ENCODE results near the gene GATB.

The GATB gene

GRCh38 chr4:151685303-151685702, 75.5 kb downstream of the GATB start:
- Mint-ChIP-seq H3K36me3 (peaks cover 8% of the 10 kb centered on the region), H3K4me3 (no peak overlapping the region), H3K4me1 (no peaks in the 10 kb centered on the region), H3K9me3 (no peaks in the 10 kb centered on the region), H3K27ac (no peak overlapping the region)
- DNase-seq (ENCODE audit: low spot score in 2 of 2) (no peak), ATAC-seq (no peak)

- DNase-seq (ENCODE audit: low spot score in 2 of 2) = no peak
- Mint-ChIP-seq H3K9me3 (no peaks in the 10 kb centered on the region), H3K36me3 (no peaks in the 10 kb centered on the region), H3K27ac (no peak overlapping the region), H3K4me1 (no peaks in the 10 kb centered on the region), H3K4me3 (no peak overlapping the region)
- no peak for ATAC-seq
Observed at GRCh38 chr4:151681085-151681484, 79.7 kb downstream of the GATB start.

GRCh38 chr4:151679231-151679630, 81.6 kb downstream of the GATB start:
- no peaks in the 10 kb centered on the region for H3K36me3 Mint-ChIP-seq

GRCh38 chr4:151678048-151678872, 82.5 kb downstream of the GATB start:
- ATAC-seq = no peak
- no peaks in the 10 kb centered on the region for H3K36me3 Mint-ChIP-seq
- H3K4me3 Mint-ChIP-seq = no peak overlapping the region
- no peak for DNase-seq (ENCODE audit: low spot score in 2 of 2)
- no peaks in the 10 kb centered on the region for H3K9me3 Mint-ChIP-seq
- H3K27ac Mint-ChIP-seq = no peak overlapping the region
- no peaks in the 10 kb centered on the region for H3K4me1 Mint-ChIP-seq

More at GRCh38 chr4:151679231-151679630, 81.6 kb downstream of the GATB start:
- H3K4me1 Mint-ChIP-seq = no peaks in the 10 kb centered on the region
- H3K4me3 Mint-ChIP-seq = no peak overlapping the region
- ATAC-seq (no peak), DNase-seq (ENCODE audit: low spot score in 2 of 2) (no peak)
- no peaks in the 10 kb centered on the region for H3K9me3 Mint-ChIP-seq
- no peak overlapping the region for H3K27ac Mint-ChIP-seq

GRCh38 chr4:151677193-151677592, 83.6 kb downstream of the GATB start:
- no peak for DNase-seq (ENCODE audit: low spot score in 2 of 2)
- ATAC-seq = no peak

GRCh38 chr4:151676301-151676700, 84.5 kb downstream of the GATB start:
- no peaks in the 10 kb centered on the region for H3K4me1 Mint-ChIP-seq
- DNase-seq (ENCODE audit: low spot score in 2 of 2) (no peak), ATAC-seq (no peak)
- no peaks in the 10 kb centered on the region for H3K9me3 Mint-ChIP-seq
- H3K27ac Mint-ChIP-seq = no peak overlapping the region
- H3K36me3 Mint-ChIP-seq = no peaks in the 10 kb centered on the region
- no peak overlapping the region for H3K4me3 Mint-ChIP-seq

More at GRCh38 chr4:151677193-151677592, 83.6 kb downstream of the GATB start:
- H3K4me1 Mint-ChIP-seq = no peaks in the 10 kb centered on the region
- H3K9me3 Mint-ChIP-seq = no peaks in the 10 kb centered on the region
- no peak overlapping the region for H3K27ac Mint-ChIP-seq
- H3K36me3 Mint-ChIP-seq = no peaks in the 10 kb centered on the region
- H3K4me3 Mint-ChIP-seq = no peak overlapping the region

- H3K4me1 Mint-ChIP-seq = no peaks in the 10 kb centered on the region
- H3K9me3 Mint-ChIP-seq = no peaks in the 10 kb centered on the region
- no peak overlapping the region for H3K4me3 Mint-ChIP-seq
- ATAC-seq (peak; percentile 14), DNase-seq (ENCODE audit: low spot score in 2 of 2) (no peak)
- H3K27ac Mint-ChIP-seq = no peak overlapping the region
- no peaks in the 10 kb centered on the region for H3K36me3 Mint-ChIP-seq
Observed at GRCh38 chr4:151675411-151675971, 85.3 kb downstream of the GATB start.

GRCh38 chr4:151674804-151675391, 85.9 kb downstream of the GATB start:
- Mint-ChIP-seq H3K4me1 (no peaks in the 10 kb centered on the region), H3K4me3 (no peak overlapping the region), H3K27ac (no peak overlapping the region), H3K36me3 (no peaks in the 10 kb centered on the region), H3K9me3 (no peaks in the 10 kb centered on the region)
- DNase-seq (ENCODE audit: low spot score in 2 of 2) (no peak), ATAC-seq (peak; percentile 29)

GRCh38 chr4:151673908-151674520, 86.8 kb downstream of the GATB start:
- no peak overlapping the region for H3K4me3 Mint-ChIP-seq
- no peak for DNase-seq (ENCODE audit: low spot score in 2 of 2)
- H3K36me3 Mint-ChIP-seq = no peaks in the 10 kb centered on the region
- no peaks in the 10 kb centered on the region for H3K4me1 Mint-ChIP-seq
- no peaks in the 10 kb centered on the region for H3K9me3 Mint-ChIP-seq
- no peak overlapping the region for H3K27ac Mint-ChIP-seq
- no peak for ATAC-seq

- H3K27ac Mint-ChIP-seq = no peak overlapping the region
- no peaks in the 10 kb centered on the region for H3K9me3 Mint-ChIP-seq
Observed at GRCh38 chr4:151672996-151673395, 87.8 kb downstream of the GATB start.

GRCh38 chr4:151671541-151672059, 89.2 kb downstream of the GATB start:
- no peaks in the 10 kb centered on the region for H3K4me1 Mint-ChIP-seq
- ATAC-seq = no peak
- no peak overlapping the region for H3K27ac Mint-ChIP-seq
- no peaks in the 10 kb centered on the region for H3K36me3 Mint-ChIP-seq
- H3K9me3 Mint-ChIP-seq = no peaks in the 10 kb centered on the region
- H3K4me3 Mint-ChIP-seq = no peak overlapping the region
- no peak for DNase-seq (ENCODE audit: low spot score in 2 of 2)

More at GRCh38 chr4:151672996-151673395, 87.8 kb downstream of the GATB start:
- no peak for DNase-seq (ENCODE audit: low spot score in 2 of 2)
- Mint-ChIP-seq H3K36me3 (no peaks in the 10 kb centered on the region), H3K4me3 (no peak overlapping the region), H3K4me1 (no peaks in the 10 kb centered on the region)
- ATAC-seq = no peak

- ATAC-seq (no peak), DNase-seq (ENCODE audit: low spot score in 2 of 2) (no peak)
- Mint-ChIP-seq H3K9me3 (no peaks in the 10 kb centered on the region), H3K36me3 (no peaks in the 10 kb centered on the region), H3K4me3 (no peak overlapping the region), H3K27ac (no peak overlapping the region), H3K4me1 (no peaks in the 10 kb centered on the region)
Observed at GRCh38 chr4:151670843-151671242, 90.0 kb downstream of the GATB start.

GRCh38 chr4:151669990-151670389, 90.8 kb downstream of the GATB start:
- no peaks in the 10 kb centered on the region for H3K36me3 Mint-ChIP-seq
- H3K4me1 Mint-ChIP-seq = no peaks in the 10 kb centered on the region
- DNase-seq (ENCODE audit: low spot score in 2 of 2) (no peak), ATAC-seq (no peak)
- H3K4me3 Mint-ChIP-seq = no peak overlapping the region
- no peaks in the 10 kb centered on the region for H3K9me3 Mint-ChIP-seq
- peak overlapping the region; percentile 58 for H3K27ac Mint-ChIP-seq

- no peaks in the 10 kb centered on the region for H3K9me3 Mint-ChIP-seq
- no peaks in the 10 kb centered on the region for H3K4me1 Mint-ChIP-seq
- no peak overlapping the region for H3K27ac Mint-ChIP-seq
- ATAC-seq (no peak), DNase-seq (ENCODE audit: low spot score in 2 of 2) (no peak)
- H3K4me3 Mint-ChIP-seq = no peak overlapping the region
- H3K36me3 Mint-ChIP-seq = no peaks in the 10 kb centered on the region
Observed at GRCh38 chr4:151668689-151669402, 92.0 kb downstream of the GATB start.

GRCh38 chr4:151667666-151668065, 93.1 kb downstream of the GATB start:
- Mint-ChIP-seq H3K36me3 (no peaks in the 10 kb centered on the region), H3K4me1 (no peaks in the 10 kb centered on the region), H3K9me3 (no peaks in the 10 kb centered on the region), H3K4me3 (no peak overlapping the region), H3K27ac (no peak overlapping the region)
- ATAC-seq (no peak), DNase-seq (ENCODE audit: low spot score in 2 of 2) (no peak)
